HG03439 (cell line): ENCODE results near the gene SLC35F1.

Experiments
- ATAC-seq: cut with Tn5 transposase; IDR thresholded peaks from one replicate; pipeline ENCODE4 v1.9.1; 2021; ENCODE audit warnings: mild to moderate bottlenecking, moderate library complexity; ENCODE audit not compliant: unreplicated experiment

SLC35F1 gene

GRCh38 chr6:118249680-118250079 is 342.6 kb downstream of the SLC35F1 start:
- no peak for ATAC-seq

- ATAC-seq = no peak
Measured at GRCh38 chr6:118252474-118252873, 345.4 kb downstream of the SLC35F1 start.

- ATAC-seq = no peak
Measured at GRCh38 chr6:118253741-118254140, 346.7 kb downstream of the SLC35F1 start.

- no peak for ATAC-seq
Measured at GRCh38 chr6:118260833-118261232, 353.8 kb downstream of the SLC35F1 start.

- no peak for ATAC-seq
Measured at GRCh38 chr6:118263921-118264486, 356.9 kb downstream of the SLC35F1 start.

GRCh38 chr6:118269659-118270058 is 362.6 kb downstream of the SLC35F1 start:
- no peak for ATAC-seq

GRCh38 chr6:118277631-118278030 is 370.6 kb downstream of the SLC35F1 start:
- no peak for ATAC-seq

- ATAC-seq = peak; percentile 91
Measured at GRCh38 chr6:118280210-118280609, 373.1 kb downstream of the SLC35F1 start.

GRCh38 chr6:118281291-118281690 is 374.2 kb downstream of the SLC35F1 start:
- ATAC-seq = no peak

- no peak for ATAC-seq
Measured at GRCh38 chr6:118283766-118284165, 376.7 kb downstream of the SLC35F1 start.

GRCh38 chr6:118284736-118285360 is 377.8 kb downstream of the SLC35F1 start:
- no peak for ATAC-seq

- ATAC-seq = no peak
Measured at GRCh38 chr6:118285791-118286190, 378.7 kb downstream of the SLC35F1 start.

- ATAC-seq = no peak
Measured at GRCh38 chr6:118288355-118289124, 381.5 kb downstream of the SLC35F1 start.

- ATAC-seq = no peak
Measured at GRCh38 chr6:118292558-118292957, 385.5 kb downstream of the SLC35F1 start.

- no peak for ATAC-seq
Measured at GRCh38 chr6:118294906-118295305, 387.8 kb downstream of the SLC35F1 start.

GRCh38 chr6:118295336-118295735 is 388.3 kb downstream of the SLC35F1 start:
- no peak for ATAC-seq

GRCh38 chr6:118296129-118296901 is 389.3 kb downstream of the SLC35F1 start:
- ATAC-seq = no peak

- ATAC-seq = no peak
Measured at GRCh38 chr6:118297821-118298220, 390.8 kb downstream of the SLC35F1 start.

GRCh38 chr6:118298476-118299427 is 391.7 kb downstream of the SLC35F1 start:
- ATAC-seq = no peak

GRCh38 chr6:118299457-118299856 is 392.4 kb downstream of the SLC35F1 start:
- no peak for ATAC-seq
